Measurements from ENCODE around the gene FLT1.

GRCh38 chr13:28282451-28282850 is 212.5 kb downstream of the FLT1 start:
- TF ChIP-seq, protein P1, sequence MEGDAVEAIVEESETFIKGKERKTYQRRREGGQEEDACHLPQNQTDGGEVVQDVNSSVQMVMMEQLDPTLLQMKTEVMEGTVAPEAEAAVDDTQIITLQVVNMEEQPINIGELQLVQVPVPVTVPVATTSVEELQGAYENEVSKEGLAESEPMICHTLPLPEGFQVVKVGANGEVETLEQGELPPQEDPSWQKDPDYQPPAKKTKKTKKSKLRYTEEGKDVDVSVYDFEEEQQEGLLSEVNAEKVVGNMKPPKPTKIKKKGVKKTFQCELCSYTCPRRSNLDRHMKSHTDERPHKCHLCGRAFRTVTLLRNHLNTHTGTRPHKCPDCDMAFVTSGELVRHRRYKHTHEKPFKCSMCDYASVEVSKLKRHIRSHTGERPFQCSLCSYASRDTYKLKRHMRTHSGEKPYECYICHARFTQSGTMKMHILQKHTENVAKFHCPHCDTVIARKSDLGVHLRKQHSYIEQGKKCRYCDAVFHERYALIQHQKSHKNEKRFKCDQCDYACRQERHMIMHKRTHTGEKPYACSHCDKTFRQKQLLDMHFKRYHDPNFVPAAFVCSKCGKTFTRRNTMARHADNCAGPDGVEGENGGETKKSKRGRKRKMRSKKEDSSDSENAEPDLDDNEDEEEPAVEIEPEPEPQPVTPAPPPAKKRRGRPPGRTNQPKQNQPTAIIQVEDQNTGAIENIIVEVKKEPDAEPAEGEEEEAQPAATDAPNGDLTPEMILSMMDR (IDR thresholded peaks at IDR 0.05): no peak
- TF ChIP-seq EZH2 (IDR thresholded peaks at IDR 0.05) (no peak), EZH2phosphoT487 (IDR thresholded peaks at IDR 0.05) (no peak)

Measured in neural progenitor cell (in vitro differentiated cells).